Measurements from ENCODE around the gene ANKRD33B. TPM values are rescaled to one million over a fixed set of nuclear protein-coding genes. Genes with fewer than 3 reads are reported as not detected.

ANKRD33B gene
- polyA plus RNA-seq, 1 experiment = 4.8 TPM

GRCh38 chr5:10582512-10582897 lies 18.6 kb downstream of the ANKRD33B start:
- ChIA-PET POLR2A (no interaction called here), CTCF (interaction anchor here (1.0 kb wide), 1 partner anchor 45 kb away, joined by 3 read pairs; no protein-coding TSS in a partner anchor)
- no peak overlapping the region for H3K27ac ChIP-seq (ENCODE audit: low read depth, low read length)
- H3K9me3 ChIP-seq (ENCODE audit: control insufficient read depth, insufficient read depth, low read length) = no peaks in the 10 kb centered on the region
- H3K4me3 ChIP-seq (ENCODE audit: low read depth, low read length) = no peak overlapping the region
- H3K27me3 ChIP-seq (ENCODE audit: control insufficient read depth, insufficient read depth, low read length) = no peaks in the 10 kb centered on the region
- no peak for DNase-seq (ENCODE audit: low read depth, low spot score)
- TF ChIP-seq CTCF (IDR thresholded peaks at IDR 0.05; ENCODE audit: low read depth, low read length) = no peak

GRCh38 chr5:10583663-10584572 lies 20.0 kb downstream of the ANKRD33B start:
- CTCF ChIA-PET = interaction anchor here (1.0 kb wide), 1 partner anchor 28 kb away, joined by 3 read pairs; no protein-coding TSS in a partner anchor
- TF ChIP-seq CTCF (IDR thresholded peaks at IDR 0.05; ENCODE audit: low read depth, low read length) = no peak
- H3K27ac ChIP-seq (ENCODE audit: low read depth, low read length) = no peak overlapping the region
- H3K9me3 ChIP-seq (ENCODE audit: control insufficient read depth, insufficient read depth, low read length) = no peaks in the 10 kb centered on the region
- H3K4me3 ChIP-seq (ENCODE audit: low read depth, low read length) = no peak overlapping the region
- DNase-seq (ENCODE audit: low read depth, low spot score) = no peak
- H3K27me3 ChIP-seq (ENCODE audit: control insufficient read depth, insufficient read depth, low read length) = no peaks in the 10 kb centered on the region
- POLR2A ChIA-PET = no interaction called here

- Histone ChIP-seq H3K27me3 (ENCODE audit: control insufficient read depth, insufficient read depth, low read length) (no peaks in the 10 kb centered on the region), H3K27ac (ENCODE audit: low read depth, low read length) (no peak overlapping the region), H3K9me3 (ENCODE audit: control insufficient read depth, insufficient read depth, low read length) (no peaks in the 10 kb centered on the region), H3K4me3 (ENCODE audit: low read depth, low read length) (no peak overlapping the region)
- ChIA-PET POLR2A (no interaction called here), CTCF (interaction anchor here (0.8 to 1.0 kb wide), 3 partner anchors 9 to 43 kb away, joined by 3 to 4 read pairs (median 3); no protein-coding TSS in a partner anchor)
- TF ChIP-seq CTCF (IDR thresholded peaks at IDR 0.05; ENCODE audit: low read depth, low read length) = no peak
- DNase-seq (ENCODE audit: low read depth, low spot score) = no peak
These were observed 21.0 kb downstream of the ANKRD33B start for GRCh38 chr5:10584714-10585517.

GRCh38 chr5:10585518-10585915 lies 21.6 kb downstream of the ANKRD33B start:
- CTCF ChIA-PET = interaction anchor here (0.8 to 0.9 kb wide), 2 partner anchors 8 to 42 kb away, joined by 3 to 4 read pairs; no protein-coding TSS in a partner anchor

More at GRCh38 chr5:10585518-10585915, 21.6 kb downstream of the ANKRD33B start:
- Histone ChIP-seq H3K9me3 (ENCODE audit: control insufficient read depth, insufficient read depth, low read length) (no peaks in the 10 kb centered on the region), H3K4me3 (ENCODE audit: low read depth, low read length) (no peak overlapping the region), H3K27ac (ENCODE audit: low read depth, low read length) (no peak overlapping the region), H3K27me3 (ENCODE audit: control insufficient read depth, insufficient read depth, low read length) (no peaks in the 10 kb centered on the region)
- POLR2A ChIA-PET = no interaction called here
- no peak for TF ChIP-seq CTCF (IDR thresholded peaks at IDR 0.05; ENCODE audit: low read depth, low read length)
- DNase-seq (ENCODE audit: low read depth, low spot score) = no peak

Data from AG04450 (cell line).